ENCODE results near the gene HAPSTR1.

HAPSTR1 gene

GRCh38 chr16:9054460-9054859, 37.0 kb upstream of the HAPSTR1 start:
- TF ChIP-seq CTCF (conservative IDR thresholded peaks at IDR 0.05; ENCODE audit: low read length) (no peak), EZH2phosphoT487 (IDR thresholded peaks at IDR 0.05; ENCODE audit: borderline replicate concordance) (no peak)
- Histone ChIP-seq H3K9ac (ENCODE audit: low read depth, low read length, poor library complexity, severe bottlenecking) (no peak overlapping the region), H3K4me3 (ENCODE audit: low read length, poor library complexity, severe bottlenecking) (no peak overlapping the region), H4K20me1 (ENCODE audit: insufficient read depth, low read length, poor library complexity, severe bottlenecking) (no peaks in the 10 kb centered on the region), H3K4me1 (ENCODE audit: insufficient read depth, low read length, poor library complexity, severe bottlenecking) (no peaks in the 10 kb centered on the region), H3K27me3 (ENCODE audit: insufficient read depth, low read length, poor library complexity, severe bottlenecking) (no peaks in the 10 kb centered on the region), H3K79me2 (ENCODE audit: insufficient read depth, low read length) (no peaks in the 10 kb centered on the region), H3K4me2 (ENCODE audit: low read depth, low read length, poor library complexity, severe bottlenecking) (no peak overlapping the region), H2AFZ (ENCODE audit: low read length) (no peak overlapping the region), H3K36me3 (ENCODE audit: insufficient read depth, low read length) (no peaks in the 10 kb centered on the region), H3K9me3 (ENCODE audit: insufficient read depth, low read depth, low read length) (no peaks in the 10 kb centered on the region), H3K9me2 (replicated peaks; ENCODE audit: low read depth, low read length) (no peaks in the 10 kb centered on the region), H3F3A (ENCODE audit: low read depth) (no peaks in the 10 kb centered on the region)

- H3K4me1 ChIP-seq (ENCODE audit: insufficient read depth, low read length, poor library complexity, severe bottlenecking) = no peaks in the 10 kb centered on the region
- no peak overlapping the region for H3K9ac ChIP-seq (ENCODE audit: low read depth, low read length, poor library complexity, severe bottlenecking)
- no peak overlapping the region for H3K4me3 ChIP-seq (ENCODE audit: low read length, poor library complexity, severe bottlenecking)
- H3K9me3 ChIP-seq (ENCODE audit: insufficient read depth, low read depth, low read length) = no peaks in the 10 kb centered on the region
- TF ChIP-seq EZH2phosphoT487 (IDR thresholded peaks at IDR 0.05; ENCODE audit: borderline replicate concordance) (no peak), CTCF (conservative IDR thresholded peaks at IDR 0.05; ENCODE audit: low read length) (no peak)
- H3K79me2 ChIP-seq (ENCODE audit: insufficient read depth, low read length) = no peaks in the 10 kb centered on the region
- H3K4me2 ChIP-seq (ENCODE audit: low read depth, low read length, poor library complexity, severe bottlenecking) = no peak overlapping the region
- H3K27me3 ChIP-seq (ENCODE audit: insufficient read depth, low read length, poor library complexity, severe bottlenecking) = no peaks in the 10 kb centered on the region
- H2AFZ ChIP-seq (ENCODE audit: low read length) = no peak overlapping the region
- H3K36me3 ChIP-seq (ENCODE audit: insufficient read depth, low read length) = no peaks in the 10 kb centered on the region
- no peaks in the 10 kb centered on the region for H4K20me1 ChIP-seq (ENCODE audit: insufficient read depth, low read length, poor library complexity, severe bottlenecking)
- H3F3A ChIP-seq (ENCODE audit: low read depth) = no peaks in the 10 kb centered on the region
- H3K9me2 ChIP-seq (replicated peaks; ENCODE audit: low read depth, low read length) = no peaks in the 10 kb centered on the region
Measured at GRCh38 chr16:9055115-9055514, 36.3 kb upstream of the HAPSTR1 start.

- Histone ChIP-seq H3K9me3 (ENCODE audit: insufficient read depth, low read depth, low read length) (no peaks in the 10 kb centered on the region), H3K4me3 (ENCODE audit: low read length, poor library complexity, severe bottlenecking) (no peak overlapping the region), H3K9ac (ENCODE audit: low read depth, low read length, poor library complexity, severe bottlenecking) (no peak overlapping the region), H3K4me1 (ENCODE audit: insufficient read depth, low read length, poor library complexity, severe bottlenecking) (no peaks in the 10 kb centered on the region), H4K20me1 (ENCODE audit: insufficient read depth, low read length, poor library complexity, severe bottlenecking) (no peaks in the 10 kb centered on the region), H3K4me2 (ENCODE audit: low read depth, low read length, poor library complexity, severe bottlenecking) (no peak overlapping the region), H3K79me2 (ENCODE audit: insufficient read depth, low read length) (no peaks in the 10 kb centered on the region), H3F3A (ENCODE audit: low read depth) (no peaks in the 10 kb centered on the region), H2AFZ (ENCODE audit: low read length) (no peak overlapping the region), H3K36me3 (ENCODE audit: insufficient read depth, low read length) (no peaks in the 10 kb centered on the region), H3K27me3 (ENCODE audit: insufficient read depth, low read length, poor library complexity, severe bottlenecking) (no peaks in the 10 kb centered on the region), H3K9me2 (replicated peaks; ENCODE audit: low read depth, low read length) (no peaks in the 10 kb centered on the region)
- TF ChIP-seq CTCF (conservative IDR thresholded peaks at IDR 0.05; ENCODE audit: low read length) (no peak), EZH2phosphoT487 (IDR thresholded peaks at IDR 0.05; ENCODE audit: borderline replicate concordance) (no peak)
Measured at GRCh38 chr16:9055661-9056060, 35.8 kb upstream of the HAPSTR1 start.

All from Loucy (cell line).